GM12878 (cell line): ENCODE data around the gene HCFC1R1. TPM values are rescaled to one million over a fixed set of nuclear protein-coding genes. Genes with fewer than 3 reads are reported as not detected.
A peak's percentile ranks its signal among the peaks of the same experiment; 100 is the strongest.

Experiments
- ATF7 ChIP-seq: fragments of 450-650 bp; IDR thresholded peaks from 2 replicates; pipeline ENCODE4 v1.6.1; 2016; ENCODE audit warnings: low read depth, mild to moderate bottlenecking
- BACH1 ChIP-seq: fragments of 450-650 bp; IDR thresholded peaks from 2 replicates; pipeline ENCODE4 v1.6.1; 2017; ENCODE audit warnings: mild to moderate bottlenecking, borderline replicate concordance
- BHLHE40 ChIP-seq, 2 experiments: fragments of 450-650 bp in 1 of 2; IDR thresholded peaks; 2 replicates each; pipeline ENCODE4 v1.6.1; 2011 to 2017; ENCODE audit warnings: low read depth in 2 of 2, borderline replicate concordance in 1 of 2, improper control_type of control experiment in 1 of 2, low read length in 1 of 2, mild to moderate bottlenecking in 1 of 2
- BMI1 ChIP-seq: fragments of 450-650 bp; IDR thresholded peaks from 2 replicates; pipeline ENCODE4 v1.6.1; 2016; ENCODE audit warnings: mild to moderate bottlenecking, moderate library complexity, borderline replicate concordance
- CBX5 ChIP-seq: sonication (generic); IDR thresholded peaks from 2 replicates; pipeline ENCODE4 v1.6.1; 2016; ENCODE audit warnings: low read depth, moderate library complexity, mild to moderate bottlenecking, inconsistent platforms
- CHD2 ChIP-seq: IDR thresholded peaks from 2 replicates; pipeline ENCODE4 v1.6.1; 2011; ENCODE audit warnings: low read depth, low read length, improper control_type of control experiment, borderline replicate concordance
- EZH2 ChIP-seq: IDR thresholded peaks from 2 replicates; pipeline ENCODE4 v1.6.1; 2012; ENCODE audit warnings: low read depth, mild to moderate bottlenecking, control low read depth, inconsistent platforms, low read length, borderline replicate concordance; ENCODE audit not compliant: control insufficient read depth
- FOS ChIP-seq: IDR thresholded peaks from 3 replicates; pipeline ENCODE4 v1.6.1; 2011; ENCODE audit warnings: borderline replicate concordance; ENCODE audit not compliant: insufficient read length; ENCODE audit errors: extremely low read depth
- KAT2A ChIP-seq: conservative IDR thresholded peaks from 2 replicates; pipeline ENCODE4 v1.6.1; 2011; ENCODE audit warnings: low read depth, low read length; ENCODE audit not compliant: control insufficient read depth
- MEF2A ChIP-seq: IDR thresholded peaks from 2 replicates; pipeline ENCODE4 v1.6.1; 2011; ENCODE audit warnings: low read depth, mild to moderate bottlenecking, low read length, moderate library complexity; ENCODE audit not compliant: insufficient read depth
- MTA2 ChIP-seq: fragments of 450-650 bp; IDR thresholded peaks from 2 replicates; pipeline ENCODE4 v1.6.1; 2016; ENCODE audit warnings: low read depth, mild to moderate bottlenecking, moderate library complexity
- SP1 ChIP-seq: IDR thresholded peaks from one replicate; pipeline ENCODE4 v1.6.1; 2011; ENCODE audit warnings: low read depth, low read length
- SREBF1 ChIP-seq: IDR thresholded peaks from 2 replicates; pipeline ENCODE4 v1.6.1; 2012; ENCODE audit warnings: mild to moderate bottlenecking, low read length
- SUZ12 ChIP-seq: fragments of 200-600 bp; sonication (generic); IDR thresholded peaks from one replicate; pipeline ENCODE4 v1.6.1; 2018; ENCODE audit warnings: antibody characterized with exemption, mild to moderate bottlenecking; ENCODE audit not compliant: unreplicated experiment
- TAF1 ChIP-seq: IDR thresholded peaks from 2 replicates; pipeline ENCODE4 v1.6.1; 2011; ENCODE audit warnings: mild to moderate bottlenecking, low read depth, low read length, borderline replicate concordance
- ZNF207 ChIP-seq: fragments of 450-650 bp; IDR thresholded peaks from 2 replicates; pipeline ENCODE4 v1.6.1; 2014; ENCODE audit warnings: antibody characterized with exemption, mild to moderate bottlenecking, borderline replicate concordance
- ZNF622 ChIP-seq: fragments of 450-650 bp; IDR thresholded peaks from 2 replicates; pipeline ENCODE4 v1.6.1; 2017; ENCODE audit warnings: mild to moderate bottlenecking, inconsistent platforms
- polyA plus RNA-seq, 11 experiments: library from polyadenylated mRNA; depleted of rRNA in 4 of 11; unstranded in 6 of 11; stranded (reverse) in 5 of 11; fragments of >200 nt; fragmentation: Nextera tagmentation in 4 of 11; fragmentation: Illumina TruSeq in 1 of 11; extraction: Ambion mirVana in 4 of 11; extraction: Trizol in 1 of 11; gene quantifications; 1 replicate in 1 of 11; 2 replicates in 10 of 11; pipeline versions ENCODE4 v1.2.1 to v1.2.3, GENCODE V29; 2011 to 2016; ENCODE audit warnings: inconsistent platforms in 2 of 11, missing spikeins in 2 of 11, low read depth in 1 of 11
- total RNA-seq, 4 experiments: library from RNA; depleted of rRNA in 3 of 4; stranded (reverse); fragments of >200 nt in 3 of 4; fragmentation: Illumina TruSeq in 1 of 4; extraction: Trizol in 1 of 4; gene quantifications; 2 replicates each; pipeline versions ENCODE4 v1.2.1 to v1.2.3, GENCODE V29; 2013 to 2021
- TF ChIP-seq, protein P1 (sequence below): fragments of 450-650 bp; IDR thresholded peaks from 2 replicates; pipeline ENCODE4 v1.6.1; 2016; ENCODE audit warnings: mild to moderate bottlenecking, moderate library complexity, borderline replicate concordance
- TF ChIP-seq, protein P2 (sequence below): fragments of 450-650 bp; IDR thresholded peaks from 2 replicates; pipeline ENCODE4 v1.6.1; 2014; ENCODE audit warnings: mild to moderate bottlenecking
- TF ChIP-seq, protein P3 (sequence below): IDR thresholded peaks from 2 replicates; pipeline ENCODE4 v1.6.1; 2012; ENCODE audit warnings: mild to moderate bottlenecking, low read depth, low read length

The HCFC1R1 gene
- total and polyA plus RNA-seq, 10 of the 15 experiments (the other 5 are each of a cell fraction or from before 2014, with no cell fraction given): 2.8 to 42.5 (median 20.4) TPM

DNA sequence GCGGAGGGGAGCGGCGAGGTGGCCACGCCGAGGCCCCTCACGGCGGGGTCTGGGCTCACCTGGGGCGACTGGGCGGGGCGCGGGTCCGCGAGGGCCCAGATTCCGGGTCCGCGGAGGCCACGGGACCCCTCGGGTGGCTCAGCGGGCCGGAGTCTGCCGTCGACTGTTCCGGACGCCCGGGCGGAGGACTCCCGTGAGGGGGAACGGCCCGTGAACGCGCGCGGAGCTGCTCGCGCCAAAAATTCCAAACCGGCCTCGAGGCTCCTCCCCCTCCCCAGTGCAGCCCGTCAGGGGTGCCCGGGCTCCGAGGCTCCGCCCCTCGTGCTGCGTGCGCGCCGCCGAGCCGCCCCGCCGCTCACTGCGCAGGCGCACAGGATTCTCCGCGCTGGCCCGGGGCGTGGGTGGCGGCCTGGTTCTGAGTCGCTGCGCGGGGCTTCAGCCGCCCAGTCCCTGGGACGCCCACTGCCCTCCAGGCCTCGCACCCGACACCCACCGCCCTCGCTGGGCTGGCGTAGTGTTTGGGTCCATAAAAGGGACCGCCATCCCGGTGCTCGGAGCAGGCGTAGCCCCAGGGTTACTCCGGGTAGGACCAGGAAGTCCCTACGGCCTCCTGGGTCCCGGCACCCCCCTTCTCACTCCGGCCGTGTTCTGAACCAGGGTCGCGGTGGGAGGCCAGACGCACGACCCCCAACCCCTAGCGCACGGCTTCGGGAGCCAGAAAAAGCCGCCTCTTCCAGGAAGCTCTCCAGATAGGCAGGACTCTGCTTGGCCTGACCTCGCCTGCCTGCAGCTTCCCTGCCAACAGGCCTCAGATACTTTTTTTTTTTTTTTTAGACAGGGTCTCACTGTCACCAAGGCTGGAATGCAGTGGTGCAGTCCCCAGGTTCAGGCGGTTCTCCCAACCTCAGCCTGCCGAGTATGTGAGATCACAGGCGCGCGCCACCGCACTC lies 43.2 kb downstream of the HCFC1R1 start, which contains the start of gene PKMYT1 (continued):
- TF ChIP-seq, protein P1, sequence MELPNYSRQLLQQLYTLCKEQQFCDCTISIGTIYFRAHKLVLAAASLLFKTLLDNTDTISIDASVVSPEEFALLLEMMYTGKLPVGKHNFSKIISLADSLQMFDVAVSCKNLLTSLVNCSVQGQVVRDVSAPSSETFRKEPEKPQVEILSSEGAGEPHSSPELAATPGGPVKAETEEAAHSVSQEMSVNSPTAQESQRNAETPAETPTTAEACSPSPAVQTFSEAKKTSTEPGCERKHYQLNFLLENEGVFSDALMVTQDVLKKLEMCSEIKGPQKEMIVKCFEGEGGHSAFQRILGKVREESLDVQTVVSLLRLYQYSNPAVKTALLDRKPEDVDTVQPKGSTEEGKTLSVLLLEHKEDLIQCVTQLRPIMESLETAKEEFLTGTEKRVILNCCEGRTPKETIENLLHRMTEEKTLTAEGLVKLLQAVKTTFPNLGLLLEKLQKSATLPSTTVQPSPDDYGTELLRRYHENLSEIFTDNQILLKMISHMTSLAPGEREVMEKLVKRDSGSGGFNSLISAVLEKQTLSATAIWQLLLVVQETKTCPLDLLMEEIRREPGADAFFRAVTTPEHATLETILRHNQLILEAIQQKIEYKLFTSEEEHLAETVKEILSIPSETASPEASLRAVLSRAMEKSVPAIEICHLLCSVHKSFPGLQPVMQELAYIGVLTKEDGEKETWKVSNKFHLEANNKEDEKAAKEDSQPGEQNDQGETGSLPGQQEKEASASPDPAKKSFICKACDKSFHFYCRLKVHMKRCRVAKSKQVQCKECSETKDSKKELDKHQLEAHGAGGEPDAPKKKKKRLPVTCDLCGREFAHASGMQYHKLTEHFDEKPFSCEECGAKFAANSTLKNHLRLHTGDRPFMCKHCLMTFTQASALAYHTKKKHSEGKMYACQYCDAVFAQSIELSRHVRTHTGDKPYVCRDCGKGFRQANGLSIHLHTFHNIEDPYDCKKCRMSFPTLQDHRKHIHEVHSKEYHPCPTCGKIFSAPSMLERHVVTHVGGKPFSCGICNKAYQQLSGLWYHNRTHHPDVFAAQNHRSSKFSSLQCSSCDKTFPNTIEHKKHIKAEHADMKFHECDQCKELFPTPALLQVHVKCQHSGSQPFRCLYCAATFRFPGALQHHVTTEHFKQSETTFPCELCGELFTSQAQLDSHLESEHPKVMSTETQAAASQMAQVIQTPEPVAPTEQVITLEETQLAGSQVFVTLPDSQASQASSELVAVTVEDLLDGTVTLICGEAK: no peak
- no peak for TF ChIP-seq EZH2
- TF ChIP-seq ZNF622: no peak
- TF ChIP-seq FOS: no peak
- peak; percentile 77 for TF ChIP-seq BACH1
- 0 out of 2 replicates have a peak, but pooled peaks have one; percentile 37 for TF ChIP-seq TAF1
- TF ChIP-seq, protein P2, sequence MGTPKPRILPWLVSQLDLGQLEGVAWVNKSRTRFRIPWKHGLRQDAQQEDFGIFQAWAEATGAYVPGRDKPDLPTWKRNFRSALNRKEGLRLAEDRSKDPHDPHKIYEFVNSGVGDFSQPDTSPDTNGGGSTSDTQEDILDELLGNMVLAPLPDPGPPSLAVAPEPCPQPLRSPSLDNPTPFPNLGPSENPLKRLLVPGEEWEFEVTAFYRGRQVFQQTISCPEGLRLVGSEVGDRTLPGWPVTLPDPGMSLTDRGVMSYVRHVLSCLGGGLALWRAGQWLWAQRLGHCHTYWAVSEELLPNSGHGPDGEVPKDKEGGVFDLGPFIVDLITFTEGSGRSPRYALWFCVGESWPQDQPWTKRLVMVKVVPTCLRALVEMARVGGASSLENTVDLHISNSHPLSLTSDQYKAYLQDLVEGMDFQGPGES: no peak
- 0 out of 2 replicates have a peak, but pooled peaks have one; percentile 33 for TF ChIP-seq ATF7
- no peak for TF ChIP-seq SUZ12
- no peak; the same call in 1 of the 2 replicates for TF ChIP-seq SREBF1
- TF ChIP-seq MEF2A: no peak
- no peak for TF ChIP-seq MTA2
- TF ChIP-seq CHD2: no peak
- TF ChIP-seq, protein P3, sequence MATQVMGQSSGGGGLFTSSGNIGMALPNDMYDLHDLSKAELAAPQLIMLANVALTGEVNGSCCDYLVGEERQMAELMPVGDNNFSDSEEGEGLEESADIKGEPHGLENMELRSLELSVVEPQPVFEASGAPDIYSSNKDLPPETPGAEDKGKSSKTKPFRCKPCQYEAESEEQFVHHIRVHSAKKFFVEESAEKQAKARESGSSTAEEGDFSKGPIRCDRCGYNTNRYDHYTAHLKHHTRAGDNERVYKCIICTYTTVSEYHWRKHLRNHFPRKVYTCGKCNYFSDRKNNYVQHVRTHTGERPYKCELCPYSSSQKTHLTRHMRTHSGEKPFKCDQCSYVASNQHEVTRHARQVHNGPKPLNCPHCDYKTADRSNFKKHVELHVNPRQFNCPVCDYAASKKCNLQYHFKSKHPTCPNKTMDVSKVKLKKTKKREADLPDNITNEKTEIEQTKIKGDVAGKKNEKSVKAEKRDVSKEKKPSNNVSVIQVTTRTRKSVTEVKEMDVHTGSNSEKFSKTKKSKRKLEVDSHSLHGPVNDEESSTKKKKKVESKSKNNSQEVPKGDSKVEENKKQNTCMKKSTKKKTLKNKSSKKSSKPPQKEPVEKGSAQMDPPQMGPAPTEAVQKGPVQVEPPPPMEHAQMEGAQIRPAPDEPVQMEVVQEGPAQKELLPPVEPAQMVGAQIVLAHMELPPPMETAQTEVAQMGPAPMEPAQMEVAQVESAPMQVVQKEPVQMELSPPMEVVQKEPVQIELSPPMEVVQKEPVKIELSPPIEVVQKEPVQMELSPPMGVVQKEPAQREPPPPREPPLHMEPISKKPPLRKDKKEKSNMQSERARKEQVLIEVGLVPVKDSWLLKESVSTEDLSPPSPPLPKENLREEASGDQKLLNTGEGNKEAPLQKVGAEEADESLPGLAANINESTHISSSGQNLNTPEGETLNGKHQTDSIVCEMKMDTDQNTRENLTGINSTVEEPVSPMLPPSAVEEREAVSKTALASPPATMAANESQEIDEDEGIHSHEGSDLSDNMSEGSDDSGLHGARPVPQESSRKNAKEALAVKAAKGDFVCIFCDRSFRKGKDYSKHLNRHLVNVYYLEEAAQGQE: no peak
- no peak for TF ChIP-seq CBX5
- no peak for TF ChIP-seq BMI1
- TF ChIP-seq KAT2A: no peak
- TF ChIP-seq SP1: peak; percentile 63
- TF ChIP-seq BHLHE40 (IDR thresholded peaks at IDR 0.05; ENCODE audit: borderline replicate concordance in 1 of 2, low read depth in 2 of 2, low read length in 1 of 2): peak in 1 of 2 experiments; percentile 57; a peak in 1 of 4 replicates
- TF ChIP-seq ZNF207: no peak
